VCaP (cell line): ENCODE results near the gene SMOC2.

Experiments used
- H3K27ac ChIP-seq: fragments of 450-650 bp; 2 replicates; pipeline ENCODE4 v1.5.1; 2017
- CTCF ChIP-seq: fragments of 450-650 bp; conservative IDR thresholded peaks from 2 replicates; pipeline ENCODE4 v1.5.1; 2017; ENCODE audit warnings: mild to moderate bottlenecking, moderate library complexity

The SMOC2 gene

GRCh38 chr6:168602576-168602975 lies 161.6 kb downstream of the SMOC2 start:
- TF ChIP-seq CTCF, result no peak
- no peak overlapping the region for H3K27ac ChIP-seq

GRCh38 chr6:168603234-168603633 lies 162.2 kb downstream of the SMOC2 start:
- H3K27ac ChIP-seq, result no peak overlapping the region
- TF ChIP-seq CTCF, result no peak

GRCh38 chr6:168605964-168606363 lies 165.0 kb downstream of the SMOC2 start:
- peak; percentile 51 for TF ChIP-seq CTCF

GRCh38 chr6:168606722-168607121 lies 165.7 kb downstream of the SMOC2 start:
- no peak for TF ChIP-seq CTCF
- H3K27ac ChIP-seq, result peak overlapping the region; percentile 98

More at GRCh38 chr6:168605964-168606363, 165.0 kb downstream of the SMOC2 start:
- peak overlapping the region; percentile 98 for H3K27ac ChIP-seq

GRCh38 chr6:168607272-168608112 lies 166.5 kb downstream of the SMOC2 start:
- peak overlapping the region; percentile 98 for H3K27ac ChIP-seq
- no peak for TF ChIP-seq CTCF

- peak overlapping the region; percentile 98 for H3K27ac ChIP-seq
- no peak for TF ChIP-seq CTCF
Measured at GRCh38 chr6:168608113-168608400, 167.1 kb downstream of the SMOC2 start.

GRCh38 chr6:168609026-168609685 lies 168.2 kb downstream of the SMOC2 start:
- TF ChIP-seq CTCF, result no peak

More at GRCh38 chr6:168609026-168609685, 168.2 kb downstream of the SMOC2 start:
- peak overlapping the region; percentile 98 for H3K27ac ChIP-seq
